Dendritic cell treated with granulocyte-macrophage colony-stimulating factor and Interleukin-4, amounts not matched to agents 40 ng/mL and 50 ng/mL, for 4 days (primary cell): ENCODE measurements around the gene CSNK1G3.

ENCODE experiments used
- H3K27ac Mint-ChIP-seq: one replicate; pipeline ENCODE4 v1.8.0; 2022; ENCODE audit warnings: mild to moderate bottlenecking, mixed read lengths
- H3K27me3 Mint-ChIP-seq: one replicate; pipeline ENCODE4 v1.8.0; 2022; ENCODE audit warnings: mild to moderate bottlenecking, mixed read lengths
- H3K36me3 Mint-ChIP-seq: one replicate; pipeline ENCODE4 v1.8.0; 2022; ENCODE audit warnings: low read depth, mixed read lengths
- H3K4me1 Mint-ChIP-seq: one replicate; pipeline ENCODE4 v1.8.0; 2022; ENCODE audit warnings: low read depth, mixed read lengths
- H3K4me3 Mint-ChIP-seq: one replicate; pipeline ENCODE4 v1.8.0; 2022; ENCODE audit warnings: mild to moderate bottlenecking, moderate library complexity, mixed read lengths
- H3K9me3 Mint-ChIP-seq: one replicate; pipeline ENCODE4 v1.8.0; 2022; ENCODE audit warnings: mixed read lengths
- intact Hi-C: fragments of 100-400 bp; cut with micrococcal nuclease; formaldehyde crosslinking; loops from one replicate; pipeline ENCODE4 v1.15.0; 2022

CSNK1G3 gene

DNA sequence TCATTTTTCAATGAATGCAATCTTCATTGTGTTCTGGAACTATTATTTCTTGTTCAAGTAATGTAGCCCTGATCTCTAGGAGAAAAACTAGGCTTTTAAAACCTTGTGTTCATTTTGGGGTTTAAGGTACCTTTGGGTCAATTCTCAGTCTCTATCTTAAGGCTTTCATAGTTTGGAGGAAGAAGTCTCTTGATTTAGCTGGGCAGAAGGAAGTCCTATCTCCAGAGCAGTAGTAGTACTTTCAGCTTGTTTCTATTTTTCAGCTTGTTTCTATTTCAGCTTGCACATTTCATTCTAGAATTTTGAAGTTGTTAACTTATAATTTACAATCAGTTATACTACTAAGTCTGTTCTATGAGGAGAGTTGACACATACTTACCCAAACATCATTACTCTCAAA is 15.2 kb downstream of the CSNK1G3 start:
- H3K36me3 Mint-ChIP-seq: no peaks in the 10 kb centered on the region
- H3K27ac Mint-ChIP-seq: no peak overlapping the region
- peaks cover 16% of the 10 kb centered on the region for H3K4me1 Mint-ChIP-seq
- no peaks in the 10 kb centered on the region for H3K9me3 Mint-ChIP-seq
- intact Hi-C loops: no loop called here
- H3K27me3 Mint-ChIP-seq: no peaks in the 10 kb centered on the region
- no peak overlapping the region for H3K4me3 Mint-ChIP-seq

DNA sequence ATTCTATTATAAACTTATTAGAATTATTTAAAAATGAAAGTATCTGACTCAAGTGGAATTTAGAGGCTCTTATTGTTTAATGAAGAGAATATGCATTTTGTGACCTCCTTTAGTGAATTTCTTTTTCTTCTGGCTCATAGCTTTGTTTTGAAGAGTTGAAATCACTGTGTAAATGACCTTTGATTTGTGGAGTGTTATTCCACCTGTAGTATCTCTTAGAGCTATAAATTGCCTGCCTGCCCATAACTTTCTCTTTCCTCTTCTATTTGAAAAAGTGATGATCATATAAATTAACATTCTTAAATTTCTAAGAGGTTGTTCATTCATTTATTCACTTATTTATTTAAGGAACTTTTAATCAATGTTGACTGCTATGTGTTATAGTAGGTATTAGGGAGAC is 16.1 kb downstream of the CSNK1G3 start:
- Mint-ChIP-seq H3K9me3 (no peaks in the 10 kb centered on the region), H3K36me3 (no peaks in the 10 kb centered on the region), H3K27me3 (no peaks in the 10 kb centered on the region), H3K4me3 (no peak overlapping the region), H3K27ac (no peak overlapping the region), H3K4me1 (peaks cover 16% of the 10 kb centered on the region)
- intact Hi-C loops: no loop called here

DNA sequence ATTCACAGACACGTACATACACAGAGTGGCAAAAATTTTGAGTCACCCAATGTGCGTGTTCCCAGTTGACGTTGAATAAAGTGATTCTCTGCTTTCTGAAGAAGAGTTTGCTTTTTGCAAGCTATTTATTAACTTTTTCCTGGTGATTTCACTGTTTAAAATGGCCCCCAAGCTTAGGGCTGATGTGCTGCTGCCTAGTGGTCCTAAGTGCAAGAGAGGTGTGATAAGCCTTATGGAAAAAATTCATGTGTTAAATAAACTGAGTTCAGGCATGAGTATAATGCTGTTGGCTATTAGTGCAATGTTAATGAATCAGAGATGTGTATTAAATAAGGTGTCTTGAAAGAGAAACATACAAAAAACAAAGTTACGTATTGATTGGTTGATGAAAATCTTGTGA is 16.9 kb downstream of the CSNK1G3 start:
- Mint-ChIP-seq H3K36me3 (no peaks in the 10 kb centered on the region), H3K9me3 (no peaks in the 10 kb centered on the region), H3K4me1 (peaks cover 14% of the 10 kb centered on the region), H3K27ac (no peak overlapping the region), H3K27me3 (no peaks in the 10 kb centered on the region), H3K4me3 (no peak overlapping the region)
- intact Hi-C loops: no loop called here

DNA sequence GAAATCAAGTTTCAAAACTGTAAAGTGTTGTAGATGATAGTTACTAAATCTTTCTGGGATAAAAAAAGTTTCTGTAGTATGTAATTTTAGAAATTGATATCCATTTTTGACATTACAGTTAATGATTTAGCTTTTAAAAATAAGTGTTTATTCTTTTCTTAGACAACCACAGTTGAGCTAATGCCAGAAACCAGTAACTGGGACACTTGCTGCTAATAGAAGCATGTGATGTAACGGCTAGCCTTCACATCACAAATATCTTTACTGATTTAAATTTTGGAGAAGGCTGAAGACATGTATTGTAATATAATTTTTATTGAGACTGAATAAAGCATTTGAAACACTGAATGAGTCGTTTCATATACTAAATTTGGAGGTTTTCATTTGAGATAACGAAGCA is 18.8 kb downstream of the CSNK1G3 start:
- no peaks in the 10 kb centered on the region for H3K9me3 Mint-ChIP-seq
- no peaks in the 10 kb centered on the region for H3K36me3 Mint-ChIP-seq
- H3K4me1 Mint-ChIP-seq: peaks cover 9% of the 10 kb centered on the region
- intact Hi-C loops: no loop called here
- H3K27me3 Mint-ChIP-seq: no peaks in the 10 kb centered on the region
- H3K4me3 Mint-ChIP-seq: no peak overlapping the region
- H3K27ac Mint-ChIP-seq: no peak overlapping the region

DNA sequence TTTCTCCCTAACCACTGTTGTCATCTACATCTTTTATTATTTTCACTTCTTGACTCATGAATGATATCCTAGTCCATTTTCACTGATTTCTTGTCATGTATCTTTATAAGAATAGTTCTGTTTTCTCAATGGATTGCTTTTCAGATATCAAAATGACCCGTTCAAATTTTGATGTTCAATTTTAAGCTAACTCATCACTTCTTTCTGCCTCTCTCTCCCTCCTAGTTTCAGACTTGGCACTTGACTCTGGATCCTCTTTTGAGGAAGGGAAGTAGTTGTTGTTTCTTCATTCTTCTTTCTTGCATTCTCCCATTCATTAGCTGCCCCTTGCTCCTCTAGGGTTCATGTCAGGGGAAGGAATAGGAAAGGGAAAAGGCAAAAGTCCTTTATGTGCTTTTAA is 23.7 kb downstream of the CSNK1G3 start:
- intact Hi-C loops: no loop called here
- H3K4me3 Mint-ChIP-seq: no peak overlapping the region
- H3K27me3 Mint-ChIP-seq: no peaks in the 10 kb centered on the region
- no peaks in the 10 kb centered on the region for H3K36me3 Mint-ChIP-seq
- no peaks in the 10 kb centered on the region for H3K9me3 Mint-ChIP-seq
- peaks cover 12% of the 10 kb centered on the region for H3K4me1 Mint-ChIP-seq
- peak overlapping the region; percentile 11 for H3K27ac Mint-ChIP-seq

DNA sequence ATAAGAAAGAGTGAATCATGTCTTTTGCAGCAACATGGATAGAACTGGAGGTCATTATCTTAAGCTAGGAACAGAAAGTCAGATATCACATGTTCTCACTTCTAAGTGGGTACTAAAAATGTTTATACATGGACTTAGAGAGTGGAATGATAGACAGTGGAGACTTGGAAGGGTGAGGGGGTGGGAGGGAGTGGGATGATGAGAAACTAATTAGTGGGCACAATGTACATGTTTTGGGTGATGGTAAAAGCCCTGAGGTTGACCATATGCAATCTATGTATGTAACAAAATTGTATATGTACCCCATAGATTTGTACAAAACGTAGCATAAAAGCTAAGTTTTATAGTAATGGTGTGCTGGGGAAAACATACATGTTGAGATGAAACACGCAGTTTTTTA is 25.3 kb downstream of the CSNK1G3 start:
- H3K9me3 Mint-ChIP-seq: no peaks in the 10 kb centered on the region
- H3K4me1 Mint-ChIP-seq: peaks cover 12% of the 10 kb centered on the region
- H3K36me3 Mint-ChIP-seq: no peaks in the 10 kb centered on the region
- intact Hi-C loops: no loop called here
- H3K4me3 Mint-ChIP-seq: no peak overlapping the region
- no peak overlapping the region for H3K27ac Mint-ChIP-seq
- no peaks in the 10 kb centered on the region for H3K27me3 Mint-ChIP-seq

DNA sequence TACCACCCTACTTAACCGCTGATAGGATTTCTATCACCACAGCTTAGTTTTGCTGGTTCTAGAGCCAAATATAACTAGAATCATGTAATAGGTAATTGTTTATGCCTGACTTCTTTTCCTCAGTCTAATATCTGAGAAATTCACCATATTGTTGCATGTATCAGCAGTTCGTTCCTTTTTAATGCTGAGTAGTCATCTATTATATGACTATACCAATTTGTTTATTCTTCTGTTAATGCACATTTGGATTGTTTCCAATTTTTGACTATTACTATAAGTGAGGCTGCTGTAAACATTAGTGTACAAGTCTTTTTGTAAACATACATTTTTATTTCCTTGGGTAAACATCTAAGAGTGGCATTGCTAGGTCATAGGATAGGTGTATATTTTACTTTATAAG is 25.9 kb downstream of the CSNK1G3 start:
- Mint-ChIP-seq H3K36me3 (no peaks in the 10 kb centered on the region), H3K4me3 (no peak overlapping the region), H3K27ac (no peak overlapping the region), H3K4me1 (peaks cover 12% of the 10 kb centered on the region), H3K9me3 (no peaks in the 10 kb centered on the region), H3K27me3 (no peaks in the 10 kb centered on the region)
- intact Hi-C loops: no loop called here

DNA sequence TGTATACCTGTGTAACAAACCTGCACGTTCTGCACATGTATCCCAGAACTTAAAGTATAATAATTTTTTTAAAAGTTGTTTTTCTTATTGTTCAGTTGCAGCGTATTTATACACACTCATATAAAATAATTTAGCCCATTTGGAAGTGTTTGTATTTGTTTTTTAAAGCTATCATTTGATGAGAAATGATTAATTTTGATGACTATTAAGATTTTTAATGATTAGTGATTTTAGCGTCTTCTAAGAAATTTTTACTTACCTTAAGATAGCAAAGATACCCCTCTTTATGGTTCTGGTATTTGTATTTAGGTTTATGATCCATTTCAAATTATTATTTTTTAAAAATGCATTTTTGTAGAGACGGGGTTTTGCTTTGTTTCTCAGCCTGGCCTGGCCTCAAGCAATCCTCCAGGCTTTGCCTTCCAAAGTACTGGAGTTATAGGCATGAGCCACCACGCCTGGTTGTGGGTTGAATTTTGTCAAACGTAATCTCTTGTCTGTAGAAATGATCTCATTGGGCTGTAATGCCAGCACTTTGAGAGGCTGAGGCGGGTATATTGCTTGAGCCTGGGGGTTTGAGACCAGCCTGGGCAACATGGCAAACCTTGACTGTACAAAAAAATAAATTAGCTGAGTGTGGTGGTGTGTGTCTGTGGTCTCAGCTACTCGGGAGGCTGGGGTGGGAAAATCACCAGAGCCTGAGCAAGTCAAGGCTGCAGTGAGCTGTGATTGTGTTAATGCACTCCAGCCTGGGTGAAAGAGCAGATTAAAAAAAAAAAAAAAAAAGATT is 26.9 kb downstream of the CSNK1G3 start:
- Mint-ChIP-seq H3K4me1 (peaks cover 20% of the 10 kb centered on the region), H3K27me3 (no peaks in the 10 kb centered on the region), H3K4me3 (no peak overlapping the region), H3K36me3 (no peaks in the 10 kb centered on the region), H3K27ac (no peak overlapping the region), H3K9me3 (no peaks in the 10 kb centered on the region)
- intact Hi-C loops: no loop called here

DNA sequence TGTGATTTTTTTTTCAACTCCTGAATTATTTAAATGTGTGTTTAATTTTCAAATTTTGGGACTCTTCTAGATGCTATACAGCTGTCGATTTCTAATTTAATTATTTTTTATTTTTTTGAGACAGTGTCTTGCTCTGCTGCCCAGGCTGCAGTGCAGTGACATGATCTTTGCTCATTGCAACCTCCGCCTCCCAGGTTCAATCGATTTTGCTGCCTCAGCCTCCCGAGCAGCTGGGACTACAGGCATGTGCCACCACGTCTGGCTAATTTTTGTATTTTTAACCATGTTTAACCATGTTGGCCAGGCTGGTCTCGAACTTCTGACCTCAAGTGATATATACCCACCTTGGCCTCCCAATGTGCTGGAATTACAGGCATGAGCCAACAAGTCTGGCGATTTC is 28.6 kb downstream of the CSNK1G3 start:
- intact Hi-C loops: no loop called here
- no peak overlapping the region for H3K27ac Mint-ChIP-seq
- no peaks in the 10 kb centered on the region for H3K9me3 Mint-ChIP-seq
- no peaks in the 10 kb centered on the region for H3K27me3 Mint-ChIP-seq
- H3K36me3 Mint-ChIP-seq: peaks cover 3% of the 10 kb centered on the region
- H3K4me3 Mint-ChIP-seq: no peak overlapping the region
- H3K4me1 Mint-ChIP-seq: peaks cover 21% of the 10 kb centered on the region

DNA sequence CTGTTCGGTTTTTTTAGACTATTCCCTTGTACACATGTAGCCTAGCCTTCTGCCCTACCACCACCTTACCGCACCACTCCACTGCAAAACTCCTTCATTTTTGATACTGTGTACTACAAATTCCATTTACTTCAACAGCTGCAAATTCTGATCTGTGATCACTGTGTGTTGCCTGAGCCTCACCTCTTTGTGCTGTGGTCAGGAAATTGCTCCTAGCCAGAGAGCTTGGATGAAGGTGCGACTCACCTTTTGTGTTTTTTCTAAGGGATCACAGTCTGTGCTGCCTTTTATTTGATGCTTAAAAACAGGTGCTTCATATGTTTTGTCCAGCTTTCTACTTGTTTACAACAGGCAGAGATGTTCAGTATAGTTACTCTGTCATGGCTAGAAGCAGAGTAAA is 31.5 kb downstream of the CSNK1G3 start:
- H3K4me3 Mint-ChIP-seq: no peak overlapping the region
- H3K9me3 Mint-ChIP-seq: no peaks in the 10 kb centered on the region
- H3K36me3 Mint-ChIP-seq: peaks cover 9% of the 10 kb centered on the region
- intact Hi-C loops: no loop called here
- peaks cover 12% of the 10 kb centered on the region for H3K4me1 Mint-ChIP-seq
- no peak overlapping the region for H3K27ac Mint-ChIP-seq
- H3K27me3 Mint-ChIP-seq: no peaks in the 10 kb centered on the region

DNA sequence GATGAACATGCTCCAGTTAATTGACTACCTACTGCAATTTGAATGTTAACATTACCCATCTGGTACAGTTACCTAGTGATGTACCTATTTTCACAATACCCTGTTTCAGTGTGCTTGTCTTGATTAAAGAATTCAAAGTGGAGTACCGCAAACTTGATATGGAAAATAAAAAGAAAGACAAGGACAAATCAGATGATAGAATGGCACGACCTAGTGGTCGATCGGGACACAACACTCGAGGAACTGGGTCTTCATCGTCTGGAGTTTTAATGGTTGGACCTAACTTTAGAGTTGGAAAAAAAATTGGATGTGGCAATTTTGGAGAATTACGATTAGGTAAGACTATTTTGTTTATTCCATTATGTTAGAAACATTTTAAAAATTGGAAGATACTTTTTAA is 33.5 kb downstream of the CSNK1G3 start:
- no peaks in the 10 kb centered on the region for H3K27me3 Mint-ChIP-seq
- no peak overlapping the region for H3K27ac Mint-ChIP-seq
- H3K4me3 Mint-ChIP-seq: no peak overlapping the region
- H3K9me3 Mint-ChIP-seq: no peaks in the 10 kb centered on the region
- peaks cover 19% of the 10 kb centered on the region for H3K36me3 Mint-ChIP-seq
- intact Hi-C loops: no loop called here
- peaks cover 18% of the 10 kb centered on the region for H3K4me1 Mint-ChIP-seq

DNA sequence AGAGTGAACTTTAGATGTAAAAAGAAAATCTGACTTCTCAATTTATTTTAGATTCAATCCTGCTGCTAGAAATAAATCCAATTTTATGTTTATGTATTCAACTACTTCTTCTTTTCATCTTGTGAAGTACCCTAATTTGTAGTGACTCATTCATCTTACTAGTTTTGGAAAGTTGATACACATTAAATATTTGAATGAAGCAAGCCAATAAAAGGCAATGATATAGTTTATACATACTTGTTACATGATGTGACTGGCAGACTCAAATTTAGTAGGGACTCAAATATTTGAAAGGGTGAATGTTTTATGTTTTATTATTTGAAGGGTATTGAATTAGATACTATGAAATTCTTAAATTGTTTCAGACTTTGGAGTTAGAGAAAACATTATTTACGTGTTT is 34.7 kb downstream of the CSNK1G3 start:
- Mint-ChIP-seq H3K4me3 (no peak overlapping the region), H3K36me3 (peaks cover 20% of the 10 kb centered on the region), H3K27ac (no peak overlapping the region), H3K27me3 (no peaks in the 10 kb centered on the region), H3K4me1 (peaks cover 18% of the 10 kb centered on the region), H3K9me3 (no peaks in the 10 kb centered on the region)
- intact Hi-C loops: no loop called here

DNA sequence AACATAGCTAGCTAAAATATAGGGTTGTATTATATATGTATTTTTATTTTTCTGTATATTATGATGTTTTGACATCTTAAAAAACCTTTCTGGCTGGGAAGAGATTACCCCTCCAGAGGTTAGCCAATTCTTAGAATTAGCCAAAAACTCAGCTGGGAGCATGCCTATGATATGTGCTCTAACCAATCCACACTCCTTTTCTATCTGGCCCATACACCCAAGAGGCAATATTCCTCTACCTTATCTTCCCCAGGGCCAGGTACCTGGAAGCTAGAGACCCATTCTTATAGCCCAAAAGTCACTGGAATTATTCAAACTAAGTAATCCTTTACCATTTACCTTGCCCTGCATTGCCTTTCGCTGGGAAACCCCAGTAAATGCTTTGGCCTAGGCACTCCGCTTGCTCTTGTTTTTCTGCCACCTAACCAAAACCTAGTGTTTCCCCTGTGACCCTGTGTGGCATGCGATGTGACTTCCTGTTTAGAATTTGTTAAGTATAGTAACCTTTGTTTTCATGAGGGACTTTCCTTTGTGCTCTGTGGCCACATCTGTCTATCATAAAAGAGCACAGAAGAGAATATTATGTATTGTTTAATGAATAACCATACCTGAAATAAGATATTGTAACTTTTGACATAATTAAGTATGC is 37.4 kb downstream of the CSNK1G3 start:
- Mint-ChIP-seq H3K27me3 (no peaks in the 10 kb centered on the region), H3K36me3 (peaks cover 20% of the 10 kb centered on the region), H3K4me3 (no peak overlapping the region), H3K27ac (no peak overlapping the region), H3K9me3 (no peaks in the 10 kb centered on the region), H3K4me1 (peaks cover 6% of the 10 kb centered on the region)
- intact Hi-C loops: no loop called here

DNA sequence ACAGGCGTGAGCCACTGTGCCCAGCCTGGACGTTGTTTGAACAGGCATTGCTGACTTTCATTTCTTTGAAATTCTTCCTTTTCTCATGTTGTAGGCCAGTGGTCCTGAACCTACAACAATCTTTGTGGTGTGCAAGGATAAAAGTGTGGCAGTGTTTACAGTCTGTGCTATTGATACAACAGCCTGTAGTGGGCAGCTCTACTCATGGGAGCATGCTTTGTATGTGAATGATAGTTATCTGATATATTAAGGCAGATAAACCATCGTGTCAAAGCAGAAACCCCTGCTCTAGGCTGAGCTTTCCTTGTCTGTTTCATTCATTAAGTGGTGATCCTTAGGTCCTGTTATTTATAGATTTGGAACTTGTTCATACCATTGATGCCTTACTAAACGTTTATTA is 42.6 kb downstream of the CSNK1G3 start:
- H3K4me1 Mint-ChIP-seq: peaks cover 2% of the 10 kb centered on the region
- H3K27me3 Mint-ChIP-seq: no peaks in the 10 kb centered on the region
- no peak overlapping the region for H3K27ac Mint-ChIP-seq
- no peaks in the 10 kb centered on the region for H3K9me3 Mint-ChIP-seq
- H3K36me3 Mint-ChIP-seq: peaks cover 20% of the 10 kb centered on the region
- H3K4me3 Mint-ChIP-seq: no peak overlapping the region
- intact Hi-C loops: no loop called here

DNA sequence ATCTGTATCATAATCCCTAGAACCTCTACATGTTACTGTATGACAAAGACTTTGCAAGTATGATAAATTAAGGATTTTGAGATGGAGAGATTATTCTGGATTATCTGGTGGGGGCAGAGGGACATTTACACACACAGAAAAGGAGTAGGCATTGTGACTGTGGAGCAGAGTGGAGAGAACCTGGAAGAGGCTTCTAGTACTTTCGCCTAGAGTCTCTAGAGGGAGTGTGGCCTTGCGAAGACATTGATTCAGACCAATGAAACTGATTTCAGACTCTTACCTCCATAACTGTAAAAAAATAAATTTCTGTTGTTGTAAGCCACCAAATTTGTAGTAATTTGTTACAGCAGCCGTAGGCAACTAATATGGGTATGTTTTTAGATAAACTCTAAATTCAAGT is 45.9 kb downstream of the CSNK1G3 start:
- H3K36me3 Mint-ChIP-seq: peaks cover 25% of the 10 kb centered on the region
- H3K4me3 Mint-ChIP-seq: no peak overlapping the region
- H3K27me3 Mint-ChIP-seq: no peaks in the 10 kb centered on the region
- H3K9me3 Mint-ChIP-seq: no peaks in the 10 kb centered on the region
- no peaks in the 10 kb centered on the region for H3K4me1 Mint-ChIP-seq
- H3K27ac Mint-ChIP-seq: no peak overlapping the region
- intact Hi-C loops: no loop called here
